ENCODE data around the gene CHRDL2. TPM values are rescaled to one million over a fixed set of nuclear protein-coding genes. Genes with fewer than 3 reads are reported as not detected.
"Not testable (repeated sequence)": the region's sequence is repeated elsewhere in the genome, so short reads cannot be mapped to it uniquely, and the experiment has no call there.

CHRDL2 gene
- total and polyA plus RNA-seq, 2 experiments from 2014 or later = 0.83 to 4.7 TPM

DNA sequence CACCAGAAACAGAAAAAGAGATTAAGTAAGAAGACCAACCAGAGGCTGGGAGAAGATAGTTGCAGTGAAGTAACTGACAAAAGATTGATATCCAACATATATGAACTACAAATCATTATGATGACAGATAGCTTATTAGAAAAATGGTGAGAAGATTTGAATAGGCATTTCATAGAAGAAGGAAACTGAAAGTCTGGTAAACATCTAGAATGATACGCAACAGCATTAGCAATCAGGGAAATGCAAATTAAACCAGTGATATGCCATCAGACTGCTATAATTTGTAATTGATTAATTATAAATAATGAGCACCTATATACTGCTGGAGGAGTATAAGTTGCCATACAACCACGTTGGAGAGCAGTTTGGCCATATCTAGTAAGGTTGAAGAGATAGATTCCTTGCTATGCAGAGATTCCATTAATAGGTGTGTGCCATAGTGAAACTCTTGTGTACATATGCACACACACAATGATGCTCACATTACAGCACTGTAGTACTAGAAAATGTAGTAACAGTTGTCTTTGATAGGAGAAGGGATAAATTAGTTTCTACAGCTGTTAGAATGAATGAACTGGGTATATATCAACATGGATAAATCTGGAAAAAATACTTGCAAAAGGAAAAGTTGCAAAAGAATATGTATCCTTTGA is 38.0 kb upstream of the CHRDL2 start:
- H4K20me1 ChIP-seq (ENCODE audit: insufficient read depth, poor library complexity, severe bottlenecking) = no peaks in the 10 kb centered on the region
- TF ChIP-seq EZH2 (IDR thresholded peaks at IDR 0.05; ENCODE audit: borderline replicate concordance) = no peak
- no peak for TF ChIP-seq EZH2phosphoT487 (IDR thresholded peaks at IDR 0.05; ENCODE audit: low read depth, severe bottlenecking, unreplicated experiment)
- TF ChIP-seq, protein P1, sequence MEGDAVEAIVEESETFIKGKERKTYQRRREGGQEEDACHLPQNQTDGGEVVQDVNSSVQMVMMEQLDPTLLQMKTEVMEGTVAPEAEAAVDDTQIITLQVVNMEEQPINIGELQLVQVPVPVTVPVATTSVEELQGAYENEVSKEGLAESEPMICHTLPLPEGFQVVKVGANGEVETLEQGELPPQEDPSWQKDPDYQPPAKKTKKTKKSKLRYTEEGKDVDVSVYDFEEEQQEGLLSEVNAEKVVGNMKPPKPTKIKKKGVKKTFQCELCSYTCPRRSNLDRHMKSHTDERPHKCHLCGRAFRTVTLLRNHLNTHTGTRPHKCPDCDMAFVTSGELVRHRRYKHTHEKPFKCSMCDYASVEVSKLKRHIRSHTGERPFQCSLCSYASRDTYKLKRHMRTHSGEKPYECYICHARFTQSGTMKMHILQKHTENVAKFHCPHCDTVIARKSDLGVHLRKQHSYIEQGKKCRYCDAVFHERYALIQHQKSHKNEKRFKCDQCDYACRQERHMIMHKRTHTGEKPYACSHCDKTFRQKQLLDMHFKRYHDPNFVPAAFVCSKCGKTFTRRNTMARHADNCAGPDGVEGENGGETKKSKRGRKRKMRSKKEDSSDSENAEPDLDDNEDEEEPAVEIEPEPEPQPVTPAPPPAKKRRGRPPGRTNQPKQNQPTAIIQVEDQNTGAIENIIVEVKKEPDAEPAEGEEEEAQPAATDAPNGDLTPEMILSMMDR (IDR thresholded peaks at IDR 0.05; ENCODE audit: poor library complexity) = no peak
- H3K9me3 ChIP-seq (ENCODE audit: low read depth) = no peaks in the 10 kb centered on the region
- H3K9me2 ChIP-seq (replicated peaks; ENCODE audit: insufficient read depth) = no peaks in the 10 kb centered on the region
- DNase-seq (ENCODE audit: low spot score) = no peak
- no peak overlapping the region for H2AFZ ChIP-seq
- H3K79me2 ChIP-seq = peaks cover 88% of the 10 kb centered on the region
- H3K4me1 ChIP-seq (ENCODE audit: insufficient read depth) = peaks cover 4% of the 10 kb centered on the region
- no peak overlapping the region for H3K4me3 ChIP-seq
- no peak overlapping the region for H3K4me2 ChIP-seq
- 88% methylated on average over 2 of the region's 2 CpGs for WGBS (ENCODE audit: low lambda C conversion rate, missing lambda C conversion rate)
- peak overlapping the region; percentile 11 for H3K27ac ChIP-seq
- H3K27me3 ChIP-seq = no peaks in the 10 kb centered on the region
- no peaks in the 10 kb centered on the region for H3K36me3 ChIP-seq (replicated peaks; ENCODE audit: insufficient read depth, low read depth)

DNA sequence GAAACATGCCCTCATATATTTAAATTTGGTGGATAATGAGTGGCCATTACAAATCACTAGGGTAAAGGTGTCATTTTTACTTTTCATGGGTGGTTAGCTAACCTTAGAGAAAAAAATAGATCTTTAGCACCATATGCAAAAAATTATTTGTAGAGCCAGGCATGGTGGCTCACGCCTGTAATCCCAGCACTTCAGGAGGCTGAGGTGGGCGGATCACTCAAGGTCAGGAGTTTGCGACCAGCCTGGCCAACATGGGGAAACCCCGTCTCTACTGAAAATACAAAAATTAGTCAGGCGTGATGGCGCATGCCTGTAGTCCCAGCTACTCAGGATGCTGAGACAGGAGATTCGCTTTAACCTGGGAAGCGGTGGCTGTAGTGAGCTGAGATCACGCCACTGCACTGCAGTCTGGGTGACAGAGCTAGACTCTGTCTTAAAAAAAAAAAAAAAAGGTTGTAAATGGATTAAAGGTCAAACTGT is 37.0 kb upstream of the CHRDL2 start:
- WGBS (ENCODE audit: low lambda C conversion rate, missing lambda C conversion rate) = 90% methylated on average over 9 of the region's 9 CpGs
- H3K27ac ChIP-seq = peak overlapping the region; percentile 71
- not testable (repeated sequence) for H4K20me1 ChIP-seq (ENCODE audit: insufficient read depth, poor library complexity, severe bottlenecking); H3K4me3 ChIP-seq; H3K9me2 ChIP-seq (replicated peaks; ENCODE audit: insufficient read depth); H3K9me3 ChIP-seq (ENCODE audit: low read depth); H3K27me3 ChIP-seq; H2AFZ ChIP-seq; H3K4me1 ChIP-seq (ENCODE audit: insufficient read depth); DNase-seq (ENCODE audit: low spot score); H3K36me3 ChIP-seq (replicated peaks; ENCODE audit: insufficient read depth, low read depth); H3K4me2 ChIP-seq
- peaks cover 92% of the 10 kb centered on the region for H3K79me2 ChIP-seq

DNA sequence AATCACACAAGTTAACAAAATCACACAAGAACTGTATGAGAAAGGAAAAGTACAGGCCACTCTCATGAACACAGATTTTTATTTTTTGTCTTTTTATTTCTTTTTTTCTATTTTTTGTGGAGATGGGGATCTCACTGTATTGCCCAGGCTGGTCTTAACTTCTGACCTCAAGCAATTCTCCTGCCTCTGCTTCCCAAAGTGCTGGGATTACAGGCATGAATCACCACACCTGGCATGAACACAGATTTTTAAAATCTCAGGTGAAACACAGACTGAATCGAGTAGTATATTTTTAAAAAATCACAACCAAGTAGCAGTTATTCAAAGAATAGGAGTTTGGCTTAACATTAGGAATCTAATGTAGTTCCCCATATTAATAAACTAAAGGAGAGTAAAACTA is 35.7 kb upstream of the CHRDL2 start:
- no peak for DNase-seq (ENCODE audit: low spot score)
- no peaks in the 10 kb centered on the region for H3K36me3 ChIP-seq (replicated peaks; ENCODE audit: insufficient read depth, low read depth)

DNA sequence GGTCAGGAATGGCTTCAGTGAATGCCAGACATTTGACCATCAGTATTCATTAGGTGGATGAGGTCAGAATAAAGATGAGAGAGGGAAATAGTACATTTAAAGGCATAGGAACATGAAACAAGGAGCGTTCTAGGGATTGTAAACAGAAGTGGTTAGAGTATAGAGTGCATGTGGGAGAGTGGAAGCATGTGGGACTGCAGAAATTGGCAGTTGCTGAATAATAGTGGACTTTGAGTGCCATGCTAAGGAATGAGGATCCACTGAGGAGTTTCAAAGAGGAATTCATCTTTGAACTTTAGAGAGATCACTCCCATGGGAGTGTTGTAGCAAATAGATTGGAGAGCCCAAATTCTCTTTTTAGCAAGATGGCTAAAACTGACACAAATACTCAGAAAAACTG is 25.3 kb upstream of the CHRDL2 start:
- no peak for DNase-seq (ENCODE audit: low spot score)
- Histone ChIP-seq H3K9me3 (ENCODE audit: low read depth) (no peaks in the 10 kb centered on the region), H3K27me3 (no peaks in the 10 kb centered on the region), H3K36me3 (replicated peaks; ENCODE audit: insufficient read depth, low read depth) (no peaks in the 10 kb centered on the region), H3K4me3 (no peak overlapping the region), H2AFZ (no peak overlapping the region), H3K4me2 (no peak overlapping the region), H3K9me2 (replicated peaks; ENCODE audit: insufficient read depth) (no peaks in the 10 kb centered on the region), H3K27ac (no peak overlapping the region), H4K20me1 (ENCODE audit: insufficient read depth, poor library complexity, severe bottlenecking) (peaks cover 22% of the 10 kb centered on the region), H3K4me1 (ENCODE audit: insufficient read depth) (peaks cover 26% of the 10 kb centered on the region), H3K79me2 (peaks cover 48% of the 10 kb centered on the region)
- TF ChIP-seq EZH2 (IDR thresholded peaks at IDR 0.05; ENCODE audit: borderline replicate concordance) = no peak
- TF ChIP-seq EZH2phosphoT487 (IDR thresholded peaks at IDR 0.05; ENCODE audit: low read depth, severe bottlenecking, unreplicated experiment) = no peak
- TF ChIP-seq, protein P1 (IDR thresholded peaks at IDR 0.05; ENCODE audit: poor library complexity) = no peak
- 96% methylated on average over 1 of the region's 1 CpG for WGBS (ENCODE audit: low lambda C conversion rate, missing lambda C conversion rate)

More for the DNA sequence above, 35.7 kb upstream of the CHRDL2 start:
- no peaks in the 10 kb centered on the region for H3K9me2 ChIP-seq (replicated peaks; ENCODE audit: insufficient read depth)
- 100% methylated on average over 1 of the region's 1 CpG for WGBS (ENCODE audit: low lambda C conversion rate, missing lambda C conversion rate)
- H3K27ac ChIP-seq = no peak overlapping the region
- H3K4me2 ChIP-seq = no peak overlapping the region
- H3K4me1 ChIP-seq (ENCODE audit: insufficient read depth) = no peaks in the 10 kb centered on the region
- H3K9me3 ChIP-seq (ENCODE audit: low read depth) = no peaks in the 10 kb centered on the region
- H3K4me3 ChIP-seq = no peak overlapping the region
- no peaks in the 10 kb centered on the region for H3K27me3 ChIP-seq
- TF ChIP-seq EZH2 (IDR thresholded peaks at IDR 0.05; ENCODE audit: borderline replicate concordance) (no peak), EZH2phosphoT487 (IDR thresholded peaks at IDR 0.05; ENCODE audit: low read depth, severe bottlenecking, unreplicated experiment) (no peak)
- TF ChIP-seq, protein P1 (IDR thresholded peaks at IDR 0.05; ENCODE audit: poor library complexity) = no peak
- H3K79me2 ChIP-seq = peaks cover 87% of the 10 kb centered on the region
- H4K20me1 ChIP-seq (ENCODE audit: insufficient read depth, poor library complexity, severe bottlenecking) = no peaks in the 10 kb centered on the region
- no peak overlapping the region for H2AFZ ChIP-seq

Measured in hepatocyte (in vitro differentiated cells).